ENCODE results near the gene CHD3.

Gene CHD3

GRCh38 chr17:7903154-7904103 is 14.8 kb downstream of the CHD3 start:
- DNase-seq = no peak

- no peak for DNase-seq
Observed at GRCh38 chr17:7909089-7909488, 20.5 kb downstream of the CHD3 start.

GRCh38 chr17:7910281-7910680 is 21.7 kb downstream of the CHD3 start:
- no peak for DNase-seq

GRCh38 chr17:7910711-7911110 is 22.1 kb downstream of the CHD3 start:
- DNase-seq = no peak

DNA sequence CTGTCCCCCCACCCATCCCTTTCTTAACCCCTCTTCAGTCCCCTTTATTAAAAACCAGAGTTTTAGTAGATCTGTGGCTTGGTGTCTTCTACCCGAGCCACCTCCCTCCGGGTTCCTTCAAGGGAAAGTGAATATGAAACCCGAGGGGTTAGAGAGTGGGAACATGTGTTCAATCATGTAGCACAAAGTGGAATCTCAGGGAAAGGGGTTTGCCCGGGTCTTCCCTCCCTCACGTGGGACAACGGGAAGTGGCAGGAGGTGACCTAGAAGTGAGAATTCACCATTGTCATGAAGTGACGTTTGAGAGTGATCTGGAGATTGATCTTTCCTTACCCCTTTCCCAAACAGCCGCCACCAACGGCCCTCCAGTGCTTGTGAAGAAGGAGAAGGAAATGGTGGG is 22.5 kb downstream of the CHD3 start:
- no peak for DNase-seq

- DNase-seq = no peak
Observed at GRCh38 chr17:7912927-7913524, 24.4 kb downstream of the CHD3 start.

GRCh38 chr17:7915179-7915610 is 26.6 kb downstream of the CHD3 start:
- DNase-seq = no peak

- peak; percentile 36 for DNase-seq
Observed at GRCh38 chr17:7915611-7916384, 27.2 kb downstream of the CHD3 start, which contains the start of gene RNF227. RNF227 (minus strand) TSS chr17:7916289; CDS start chr17:7916195, 94 bp downstream.

GRCh38 chr17:7916385-7916682 is 27.7 kb downstream of the CHD3 start:
- DNase-seq = no peak

DNA sequence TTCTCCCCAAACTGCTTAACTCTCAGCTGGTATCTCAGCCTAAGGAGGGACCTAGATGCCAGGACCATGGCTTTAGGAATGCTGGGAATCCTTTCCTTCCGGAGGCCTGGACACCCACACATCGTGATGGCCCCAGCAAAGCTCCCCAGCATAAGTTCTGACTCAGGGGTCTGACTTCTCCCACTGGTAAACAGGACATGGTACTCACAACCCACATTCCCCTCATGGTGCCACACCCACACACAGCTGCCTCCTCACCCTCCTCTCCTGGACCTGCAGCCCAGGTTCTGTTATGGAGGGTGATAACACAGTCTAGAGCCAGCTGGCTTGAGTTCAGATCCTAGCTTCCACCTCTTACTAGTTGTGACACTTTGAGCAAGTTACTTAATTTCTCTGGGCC is 28.2 kb downstream of the CHD3 start:
- no peak for DNase-seq

- no peak for DNase-seq
Observed at GRCh38 chr17:7922269-7922844, 33.8 kb downstream of the CHD3 start.

- no peak for DNase-seq
Observed at GRCh38 chr17:7922845-7923628, 34.4 kb downstream of the CHD3 start.

DNA sequence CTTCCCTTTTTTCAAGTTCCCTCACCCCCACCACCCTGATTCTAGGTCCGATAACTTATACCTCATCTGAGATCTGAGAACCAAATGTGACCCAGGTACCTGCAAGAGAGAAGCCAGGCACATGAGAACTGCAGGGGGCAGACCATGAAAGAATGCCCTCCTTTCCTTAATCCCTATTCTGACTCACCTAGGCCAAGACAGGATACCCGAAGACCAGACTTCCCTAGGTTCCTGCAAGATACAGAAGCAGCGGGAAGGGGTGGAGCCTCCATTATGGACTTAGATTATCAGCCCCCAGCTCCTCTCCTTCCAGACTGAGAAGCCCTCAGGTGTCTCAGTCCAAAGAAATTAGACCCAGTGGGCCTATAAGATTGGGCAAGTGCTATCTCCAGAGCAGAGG is 39.0 kb downstream of the CHD3 start:
- DNase-seq = no peak

GRCh38 chr17:7929158-7930023 is 40.8 kb downstream of the CHD3 start, which contains the start of gene KCNAB3:
KCNAB3 (minus strand) TSS chr17:7929856; CDS start chr17:7929435, 421 bp downstream.
- DNase-seq = peak; percentile 25

DNA sequence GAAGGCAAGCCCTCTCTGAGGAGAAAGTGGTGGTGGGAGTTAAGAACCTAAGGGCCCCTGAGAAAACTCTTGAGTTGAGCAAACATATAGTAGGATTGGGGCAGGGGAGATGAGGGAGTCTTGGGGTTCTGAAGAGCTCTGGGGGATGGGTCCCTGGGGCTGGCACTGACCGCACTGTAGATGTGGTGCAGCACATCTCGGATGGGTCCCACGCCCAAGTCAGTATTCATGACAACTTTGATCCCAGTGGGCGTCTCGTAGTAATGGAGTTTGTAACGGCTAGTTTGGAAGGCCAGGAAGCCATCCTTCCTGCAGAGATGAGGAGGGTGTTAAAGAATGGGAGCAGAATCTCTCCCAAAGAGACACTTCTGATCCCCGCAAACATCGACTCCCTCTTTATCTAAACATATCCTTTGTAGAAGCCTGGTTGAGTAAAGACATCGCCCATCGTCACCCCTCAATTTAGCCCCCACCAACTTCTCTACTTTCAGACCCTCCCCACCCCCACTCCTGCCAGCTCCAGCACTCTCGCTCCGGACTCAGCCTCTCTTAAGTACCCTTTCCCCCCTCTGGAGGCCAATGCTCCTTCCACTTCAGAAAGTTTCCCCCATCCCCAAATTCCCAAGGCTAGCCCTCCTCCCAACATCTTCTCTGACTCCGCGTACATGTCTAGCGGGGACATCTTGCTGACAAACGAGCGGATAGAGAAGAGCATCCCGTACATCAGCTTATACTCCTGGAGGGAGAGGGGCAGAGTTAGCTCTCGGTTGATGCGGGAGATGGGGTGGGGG is 42.4 kb downstream of the CHD3 start:
- DNase-seq = no peak

- peak; percentile 68 for DNase-seq
Observed at GRCh38 chr17:7931709-7932482, 43.3 kb downstream of the CHD3 start, which contains the start of the genes CNTROB and TRAPPC1. CNTROB (plus strand) TSS chr17:7932206; CDS start chr17:7933080, 874 bp downstream. TRAPPC1 (minus strand) TSS chr17:7931946; CDS start chr17:7931829, 117 bp downstream.

GRCh38 chr17:7932483-7932891 is 43.9 kb downstream of the CHD3 start:
- DNase-seq = no peak

DNA sequence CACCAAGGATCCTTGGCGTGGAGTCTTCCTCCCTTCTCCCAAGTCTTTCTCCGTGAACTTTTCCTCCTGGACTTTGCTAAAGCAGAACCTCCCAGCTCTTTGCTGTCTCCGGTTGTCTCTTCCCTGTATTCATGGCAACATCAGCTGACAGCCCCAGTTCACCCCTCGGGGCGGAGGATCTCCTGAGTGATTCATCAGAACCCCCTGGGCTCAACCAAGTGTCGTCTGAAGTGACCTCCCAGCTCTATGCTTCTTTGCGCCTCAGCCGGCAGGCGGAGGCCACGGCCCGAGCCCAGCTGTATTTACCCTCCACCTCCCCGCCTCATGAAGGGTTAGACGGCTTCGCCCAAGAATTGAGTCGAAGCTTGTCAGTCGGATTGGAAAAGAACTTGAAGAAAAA is 44.4 kb downstream of the CHD3 start:
- DNase-seq = no peak

DNA sequence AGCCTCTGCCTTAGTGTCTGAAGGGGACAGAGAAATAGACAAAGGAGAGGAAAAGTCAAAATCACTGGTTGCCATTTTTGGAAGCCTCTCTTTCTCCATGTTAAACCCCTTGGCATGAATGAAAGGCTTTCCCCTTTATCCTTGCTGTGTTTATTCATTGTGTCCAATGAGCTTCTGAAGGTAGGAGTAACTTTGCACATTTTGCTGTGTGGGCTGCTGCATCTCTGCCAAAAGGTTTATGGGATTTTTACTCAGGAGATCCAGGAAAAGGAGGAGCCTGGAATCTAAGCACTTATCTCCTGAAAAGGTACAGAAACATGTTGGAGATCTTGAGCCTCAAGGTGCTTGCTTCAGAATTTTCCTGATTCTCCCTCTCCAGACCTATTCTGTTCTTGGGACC is 47.3 kb downstream of the CHD3 start:
- no peak for DNase-seq

Measured in NCI-H2081 treated with DMSO at 0.1 percent for 48 hours (cell line).